A549 (cell line): ENCODE results near the gene C1GALT1C1. TPM values are rescaled to one million over a fixed set of nuclear protein-coding genes. Genes with fewer than 3 reads are reported as not detected.

Source experiments
- ATAC-seq, 2 experiments: fragments of 200-7000 bp in 1 of 2; fragments of >200 bp in 1 of 2; cut with Nextera tagmentation in 1 of 2; cut with Tn5 transposase in 1 of 2; 3 replicates each; pipeline versions ENCODE4 v1.8.0 to v1.9.1; 2018 to 2020; ENCODE audit warnings: mild to moderate bottlenecking in 1 of 2, moderate library complexity in 1 of 2
- CTCF ChIA-PET: fragments of 300-600 bp; sonication (Branson Sonifier 250); formaldehyde crosslinking; extraction: SDS; loops from one replicate; lab custom pipeline; 2021; ENCODE audit warnings: antibody characterized with exemption, inconsistent platforms; lab: Yijun Ruan, JAX
- POLR2A ChIA-PET: fragments of 350-600 bp; formaldehyde crosslinking; extraction: SDS; loops from one replicate; lab custom pipeline; 2021; ENCODE audit warnings: antibody characterized with exemption, inconsistent platforms; lab: Yijun Ruan, JAX
- DNase-seq, 2 experiments: peaks; one replicate each; pipeline versions ENCODE4 v3.0.0 to v3.0.0-alpha.2; 2011 to 2016; ENCODE audit warnings: low read depth in 1 of 2, low spot score in 1 of 2
- FAIRE-seq: peaks from 2 replicates; lab custom pipeline; 2011; peaks lifted over from hg19 to GRCh38; lab: Jason Lieb, UNC
- H3K27ac ChIP-seq, 2 experiments: fragments of >200 bp; sonication (Bioruptor Twin); formaldehyde crosslinking; 3 replicates each; pipeline ENCODE4 v1.5.1; 2016 to 2017
- H3K4me1 ChIP-seq: fragments of >200 bp; sonication (Bioruptor Twin); formaldehyde crosslinking; 3 replicates; pipeline ENCODE4 v1.6.1; 2016
- H3K4me2 ChIP-seq: fragments of >200 bp; sonication (Bioruptor Twin); formaldehyde crosslinking; 3 replicates; pipeline ENCODE4 v1.6.1; 2016
- H3K4me3 ChIP-seq: fragments of >200 bp; sonication (Bioruptor Twin); formaldehyde crosslinking; 3 replicates; pipeline ENCODE4 v1.5.1; 2016
- H3K9me3 ChIP-seq: fragments of >200 bp; sonication (Bioruptor Twin); formaldehyde crosslinking; 3 replicates; pipeline ENCODE4 v1.6.1; 2016
- ATOH8 ChIP-seq: fragments of 250-450 bp; sonication (Bioruptor Pico); IDR thresholded peaks from 2 replicates; pipeline ENCODE4 v1.5.0; 2020; ENCODE audit warnings: low read depth, mild to moderate bottlenecking, moderate library complexity
- BCL3 ChIP-seq: fragments of >200 bp; sonication (Bioruptor Twin); formaldehyde crosslinking; IDR thresholded peaks from 3 replicates; pipeline ENCODE4 v1.6.1; 2016
- CEBPB ChIP-seq, 2 experiments: fragments of >200 bp in 1 of 2; sonication (Bioruptor Twin) in 1 of 2; formaldehyde crosslinking in 1 of 2; IDR thresholded peaks; 2 replicates each; pipeline ENCODE4 v1.6.1; 2012 to 2016
- CHD2 ChIP-seq: fragments of 150-350 bp; IDR thresholded peaks from 2 replicates; pipeline ENCODE4 v1.6.1; 2014; ENCODE audit warnings: low read length; ENCODE audit not compliant: partially characterized antibody
- CTCF ChIP-seq: fragments of >200 bp; sonication (Bioruptor Twin); formaldehyde crosslinking; IDR thresholded peaks from 3 replicates; pipeline ENCODE4 v1.5.1; 2016
- EHMT2 ChIP-seq: fragments of 200-600 bp; sonication (generic); IDR thresholded peaks from 2 replicates; pipeline ENCODE4 v1.6.1; 2016; ENCODE audit warnings: antibody characterized with exemption, low read depth, mild to moderate bottlenecking, moderate library complexity
- ESRRA ChIP-seq: fragments of 150-350 bp; IDR thresholded peaks from 2 replicates; pipeline ENCODE4 v1.6.1; 2014; ENCODE audit warnings: mild to moderate bottlenecking, low read length, borderline replicate concordance
- HDAC2 ChIP-seq: fragments of 200-600 bp; sonication (generic); IDR thresholded peaks from 2 replicates; pipeline ENCODE4 v1.6.1; 2016
- HEYL ChIP-seq: fragments of 250-450 bp; sonication (Bioruptor Pico); IDR thresholded peaks from 2 replicates; pipeline ENCODE4 v1.8.0; 2021; ENCODE audit warnings: mild to moderate bottlenecking, moderate library complexity
- HMGXB4 ChIP-seq: fragments of 250-450 bp; sonication (Bioruptor Pico); IDR thresholded peaks from 2 replicates; pipeline ENCODE4 v1.5.0; 2021; ENCODE audit warnings: mild to moderate bottlenecking, moderate library complexity, borderline replicate concordance
- KDM5A ChIP-seq: fragments of 200-600 bp; sonication (generic); IDR thresholded peaks from 2 replicates; pipeline ENCODE4 v1.6.1; 2016; ENCODE audit warnings: antibody characterized with exemption, mild to moderate bottlenecking
- MAX ChIP-seq: IDR thresholded peaks from 2 replicates; pipeline ENCODE4 v1.6.1; 2012
- MAZ ChIP-seq: fragments of 150-350 bp; IDR thresholded peaks from 2 replicates; pipeline ENCODE4 v1.6.1; 2014; ENCODE audit warnings: antibody characterized with exemption, low read depth, low read length, borderline replicate concordance
- MYC ChIP-seq: IDR thresholded peaks from 2 replicates; pipeline ENCODE4 v1.6.1; 2012; ENCODE audit warnings: mild to moderate bottlenecking, inconsistent platforms, low read length, improper control_type of control experiment, borderline replicate concordance
- PHF8 ChIP-seq: fragments of 200-600 bp; sonication (generic); IDR thresholded peaks from 2 replicates; pipeline ENCODE4 v1.6.1; 2016; ENCODE audit warnings: low read depth, mild to moderate bottlenecking, antibody characterized with exemption, moderate library complexity, borderline replicate concordance
- POLR2A ChIP-seq: IDR thresholded peaks from 2 replicates; pipeline ENCODE4 v1.6.1; 2012; ENCODE audit warnings: mild to moderate bottlenecking, low read length
- RAD21 ChIP-seq, 2 experiments: fragments of >200 bp in 1 of 2; sonication (Bioruptor Twin) in 1 of 2; formaldehyde crosslinking in 1 of 2; IDR thresholded peaks in 1 of 2; conservative IDR thresholded peaks in 1 of 2; 2 replicates in 1 of 2; 3 replicates in 1 of 2; pipeline ENCODE4 v1.6.1; 2012 to 2018; ENCODE audit warnings: inconsistent platforms in 1 of 2
- REST ChIP-seq: fragments of 200-600 bp; sonication (generic); IDR thresholded peaks from 2 replicates; pipeline ENCODE4 v1.6.1; 2016; ENCODE audit warnings: antibody characterized with exemption, mild to moderate bottlenecking, moderate library complexity
- RFX5 ChIP-seq: fragments of 450-650 bp; IDR thresholded peaks from 2 replicates; pipeline ENCODE4 v1.7.1; 2014; ENCODE audit warnings: antibody characterized with exemption, mild to moderate bottlenecking, moderate library complexity
- RNF2 ChIP-seq: fragments of 200-600 bp; sonication (generic); IDR thresholded peaks from 2 replicates; pipeline ENCODE4 v1.6.1; 2016; ENCODE audit warnings: low read depth, mild to moderate bottlenecking, antibody characterized with exemption, moderate library complexity, borderline replicate concordance
- SREBF2 ChIP-seq: fragments of 450-650 bp; IDR thresholded peaks from 2 replicates; pipeline ENCODE4 v1.6.1; 2014; ENCODE audit warnings: mild to moderate bottlenecking, moderate library complexity
- TFCP2L1 ChIP-seq: fragments of 250-450 bp; sonication (Bioruptor Pico); IDR thresholded peaks from 2 replicates; pipeline ENCODE4 v1.5.0; 2021; ENCODE audit warnings: mild to moderate bottlenecking
- WGBS: methylation state at CpG from one replicate; pipeline ENCODE4 v1.1.6; 2017; ENCODE audit errors: missing lambda C conversion rate; 5-methylcytosine and 5-hydroxymethylcytosine counted together
- polyA plus RNA-seq, 4 experiments: library from polyadenylated mRNA; depleted of rRNA in 3 of 4; stranded (reverse); fragments of >200 nt; fragmentation: RNase III in 1 of 4; extraction: RNeasy Plus Mini Kit Qiagen cat#74134 plus additional on column Dnase treatment in 1 of 4; gene quantifications; 2 replicates in 3 of 4; 3 replicates in 1 of 4; pipeline ENCODE4 v1.2.3, GENCODE V29; 2011 to 2017

Gene C1GALT1C1
- polyA plus RNA-seq, 2 of the 4 experiments (the other 2 are of a cell fraction) = 38.4 to 49.6 TPM

GRCh38 chrX:120612086-120612485 is 17.8 kb downstream of the C1GALT1C1 start (continued):
- no peak for TF ChIP-seq KDM5A
- TF ChIP-seq REST = no peak

GRCh38 chrX:120604361-120604782 is 25.5 kb downstream of the C1GALT1C1 start:
- DNase-seq (peak; percentile 37 to 38), ATAC-seq (peak; percentile 67 to 78), FAIRE-seq (no peak)
- peak overlapping the region; percentile 98 for H3K4me2 ChIP-seq
- ChIA-PET POLR2A (interaction anchor here (0.7 to 3.0 kb wide), 8 partner anchors 18 to 612 kb away, joined by 3 to 61 read pairs (median 4); partner anchors contain the start of gene CUL4B), CTCF (interaction anchor here (0.6 to 0.8 kb wide), 2 partner anchors 118 to 143 kb away, joined by 3 read pairs; no protein-coding TSS in a partner anchor)
- no peaks in the 10 kb centered on the region for H3K9me3 ChIP-seq
- WGBS = 4% methylated on average over 5 of the region's 5 CpGs
- TF ChIP-seq PHF8 = 0 out of 2 replicates have a peak, but pooled peaks have one; percentile 7
- no peak for TF ChIP-seq EHMT2
- H3K4me3 ChIP-seq = peak overlapping the region; percentile 92
- H3K4me1 ChIP-seq = peaks cover 9% of the 10 kb centered on the region; the same call in 2 of the 3 replicates
- H3K27ac ChIP-seq = peak overlapping the region; percentile 93 to 98

- ATAC-seq = peak; percentile 98 to 99
- POLR2A ChIA-PET = interaction anchor here (0.7 to 3.0 kb wide), 9 partner anchors 14 to 613 kb away, joined by 3 to 61 read pairs (median 4); partner anchors contain the start of gene CUL4B
- Histone ChIP-seq H3K4me3 (peak within 1 kb of the TSS; percentile 92), H3K27ac (peak within 1 kb of the TSS; percentile 93 to 98), H3K4me2 (peak within 1 kb of the TSS; percentile 98), H3K4me1 (peaks cover 9% of the 10 kb centered on the region; the same call in 2 of the 3 replicates), H3K9me3 (no peaks in the 10 kb centered on the region)
- WGBS = 4% methylated on average over 22 of the region's 31 CpGs
- peak; percentile 96 for FAIRE-seq
- CTCF ChIA-PET = interaction anchor here (0.6 to 1.2 kb wide), 3 partner anchors 118 to 166 kb away, joined by 3 to 4 read pairs (median 3); no protein-coding TSS in a partner anchor
- peak; percentile 76 to 98 for DNase-seq
- TF ChIP-seq ESRRA (no peak), RAD21 (conservative IDR thresholded peaks at IDR 0.05 in 1 of 2, IDR thresholded peaks at IDR 0.05 in 1 of 2) (peak in 1 of 2 experiments; percentile 8; a peak in 1 of 5 replicates), HMGXB4 (no peak), MAZ (no peak), BCL3 (no peak; the same call in 2 of the 3 replicates), SREBF2 (no peak), KDM5A (no peak), PHF8 (peak; percentile 31; the same call in 1 of the 2 replicates), ATOH8 (CRISPR knock-in tag) (no peak), MYC (no peak), HEYL (CRISPR knock-in tag) (no peak), CTCF (no peak), CEBPB (IDR thresholded peaks at IDR 0.05) (peak in 1 of 2 experiments; percentile 59; a peak in 2 of 4 replicates), CHD2 (no peak), TFCP2L1 (CRISPR knock-in tag) (no peak), RFX5 (no peak), MAX (peak; percentile 22; the same call in 1 of the 2 replicates), POLR2A (peak; percentile 34; the same call in 1 of the 2 replicates), RNF2 (no peak), HDAC2 (no peak)
Measured at GRCh38 chrX:120603707-120604360, 26.0 kb downstream of the C1GALT1C1 start, which contains the start of gene MCTS1. MCTS1 (plus strand) TSS chrX:120604101; CDS start chrX:120604237, 136 bp downstream.
